K562 (cell line): Measurements from ENCODE around the gene DNAH1. TPM values are rescaled to one million over a fixed set of nuclear protein-coding genes. Genes with fewer than 3 reads are reported as not detected.

Source experiments
- ATAC-seq: fragments of 200-7000 bp; cut with Tn5 transposase; 3 replicates; pipeline ENCODE4 v1.9.1; 2020; ENCODE audit warnings: moderate library complexity
- BruUV-seq: library from RNA; stranded (reverse); fragments of 400-500 nt; replicated peaks from 2 replicates; lab custom pipeline; 2021; lab: Mats Ljungman, UMichigan
- CTCF ChIA-PET: fragments of 300-600 bp; formaldehyde crosslinking; extraction: SDS; loops from one replicate; lab custom pipeline; 2021; ENCODE audit warnings: low intra/inter-chr PET ratio; lab: Yijun Ruan, JAX
- POLR2A ChIA-PET: fragments of 300-600, 350-650 bp; sonication (Branson Sonifier 250); formaldehyde crosslinking; extraction: SDS; loops from one replicate; lab custom pipeline; 2021; ENCODE audit warnings: antibody characterized with exemption, inconsistent platforms; lab: Yijun Ruan, JAX
- DNase-seq, 4 experiments: peaks; one replicate each; pipeline versions ENCODE4 v3.0.0 to v3.0.0-alpha.2; 2011 to 2018; ENCODE audit warnings: low spot score in 3 of 4, mixed read lengths in 3 of 4; ENCODE audit errors: extremely low read depth in 1 of 4
- FAIRE-seq: peaks from 2 replicates; lab custom pipeline; 2011; peaks lifted over from hg19 to GRCh38; lab: Jason Lieb, UNC
- H2AFZ ChIP-seq: 2 replicates; pipeline ENCODE4 v1.6.0; 2011; ENCODE audit warnings: low read depth, low read length, control low read depth, inconsistent platforms
- H3K27ac ChIP-seq: fragments of 200-600 bp; 3 replicates; pipeline ENCODE4 v1.8.0; 2011; ENCODE audit warnings: low read depth, mild to moderate bottlenecking, control low read depth, inconsistent platforms, low read length, moderate library complexity, mixed read lengths; ENCODE audit errors: extremely low read depth
- H3K27me3 ChIP-seq, 2 experiments: fragments of 300-600 bp in 1 of 2; 2 replicates in 1 of 2; 3 replicates in 1 of 2; pipeline versions ENCODE4 v1.6.0 to v1.8.0; 2011; ENCODE audit warnings: inconsistent platforms in 2 of 2, low read length in 2 of 2, mild to moderate bottlenecking in 1 of 2, mixed read lengths in 1 of 2, moderate library complexity in 1 of 2; ENCODE audit not compliant: control insufficient read depth in 2 of 2, insufficient read depth in 2 of 2
- H3K36me3 ChIP-seq: fragments of 300-600 bp; 3 replicates; pipeline ENCODE4 v1.8.0; 2011; ENCODE audit warnings: mild to moderate bottlenecking, low read length, inconsistent platforms; ENCODE audit not compliant: control insufficient read depth, insufficient read depth
- H3K4me1 ChIP-seq, 2 experiments: fragments of 200-600 bp in 1 of 2; replicated peaks in 1 of 2; 2 replicates in 1 of 2; 3 replicates in 1 of 2; pipeline versions ENCODE4 v1.5.1 to v1.8.0; 2011; ENCODE audit warnings: inconsistent platforms in 2 of 2, low read length in 2 of 2, mild to moderate bottlenecking in 1 of 2, mixed read lengths in 1 of 2, moderate library complexity in 1 of 2; ENCODE audit not compliant: control insufficient read depth in 2 of 2, insufficient read depth in 2 of 2
- H3K4me2 ChIP-seq: 2 replicates; pipeline ENCODE4 v1.6.1; 2011; ENCODE audit warnings: low read length, control low read depth, inconsistent platforms, mixed read lengths; ENCODE audit not compliant: insufficient read depth
- H3K4me3 ChIP-seq: fragments of 200-600 bp; sonication (generic), shearing (Covaris generic); 2 replicates; pipeline ENCODE4 v1.5.1; 2016; ENCODE audit warnings: control low read depth, inconsistent platforms
- H3K79me2 ChIP-seq: fragments of 200-600 bp; 3 replicates; pipeline ENCODE4 v1.8.0; 2011; ENCODE audit warnings: low read length, inconsistent platforms; ENCODE audit not compliant: control insufficient read depth, insufficient read depth
- H3K9ac ChIP-seq, 2 experiments: 2 replicates each; pipeline versions ENCODE4 v1.6.0 to v1.6.1; 2011; ENCODE audit warnings: low read depth in 2 of 2, low read length in 2 of 2, control low read depth in 1 of 2, inconsistent platforms in 1 of 2, mild to moderate bottlenecking in 1 of 2, mixed read lengths in 1 of 2; ENCODE audit not compliant: insufficient read depth in 1 of 2
- H3K9me1 ChIP-seq: one replicate; pipeline ENCODE4 v1.6.0; 2011; ENCODE audit warnings: inconsistent platforms, mild to moderate bottlenecking, low read length, moderate library complexity; ENCODE audit not compliant: control insufficient read depth, insufficient read depth
- H3K9me3 ChIP-seq: replicated peaks from 2 replicates; pipeline ENCODE4 v1.5.1; 2011; ENCODE audit warnings: low read depth, low read length, inconsistent platforms; ENCODE audit not compliant: control insufficient read depth, insufficient read depth
- H4K20me1 ChIP-seq: replicated peaks from 2 replicates; pipeline ENCODE4 v1.6.1; 2011; ENCODE audit warnings: low read length, inconsistent platforms, mixed read lengths; ENCODE audit not compliant: control insufficient read depth, insufficient read depth
- FOXA3 ChIP-seq, 2 experiments: fragments of 450-650 bp in 1 of 2; sonication (generic) in 1 of 2; formaldehyde crosslinking; IDR thresholded peaks in 1 of 2; conservative IDR thresholded peaks in 1 of 2; 2 replicates each; pipeline versions ENCODE4 v1.4.0 to v1.8.0; 2020 to 2022; ENCODE audit warnings: mild to moderate bottlenecking in 2 of 2, missing genetic modification reagents in 1 of 2
- KLF13 ChIP-seq: fragments of 450-650 bp; IDR thresholded peaks from 2 replicates; pipeline ENCODE4 v1.6.1; 2016; ENCODE audit warnings: missing genetic modification characterization, low read depth, mild to moderate bottlenecking, missing compliant biosample characterization, moderate library complexity, borderline replicate concordance
- NCOA1 ChIP-seq: fragments of 450-650 bp; IDR thresholded peaks from 2 replicates; pipeline ENCODE4 v1.6.1; 2016; ENCODE audit warnings: low read depth
- POLR3G ChIP-seq: IDR thresholded peaks from 2 replicates; pipeline ENCODE4 v1.6.1; 2011; ENCODE audit not compliant: insufficient read length, insufficient replicate concordance; ENCODE audit errors: extremely low read depth
- U2AF1 ChIP-seq: fragments of 200-400 bp; formaldehyde crosslinking; optimal IDR thresholded peaks from 2 replicates; pipeline ENCODE3; 2017; ENCODE audit warnings: mild to moderate bottlenecking, low read depth, low read length, moderate library complexity
- WGBS: fragments of 100-300 bp; shearing (Covaris generic); methylation state at CpG from one replicate; pipeline ENCODE4 v1.1.6; 2016; ENCODE audit warnings: low coverage, mixed read lengths; ENCODE audit not compliant: insufficient coverage; ENCODE audit errors: missing lambda C conversion rate; 5-methylcytosine and 5-hydroxymethylcytosine counted together
- in situ Hi-C: fragments of 300-500 bp; cut with MboI; formaldehyde crosslinking; loops from 4 replicates; pipeline ENCODE4 v1.15.0; 2018; ENCODE audit warnings: inconsistent platforms, mixed read lengths
- intact Hi-C: fragments of 100-400 bp; cut with micrococcal nuclease; formaldehyde crosslinking; loops from 2 replicates; pipeline ENCODE4 v1.14.2; 2022
- polyA plus RNA-seq, 8 experiments: library from polyadenylated mRNA; depleted of rRNA in 4 of 8; stranded (reverse) in 5 of 8; unstranded in 3 of 8; fragments of >200 nt; fragmentation: Nextera tagmentation in 2 of 8; fragmentation: Illumina TruSeq in 1 of 8; extraction: Ambion mirVana in 2 of 8; extraction: Trizol in 1 of 8; gene quantifications; 2 replicates each; pipeline versions ENCODE4 v1.2.1 to v1.2.3, GENCODE V29; 2011 to 2014; ENCODE audit warnings: inconsistent platforms in 1 of 8, missing spikeins in 1 of 8
- total RNA-seq, 7 experiments: library from RNA; depleted of rRNA in 6 of 7; stranded (reverse); fragments of >200 nt in 6 of 7; fragmentation: Illumina TruSeq in 2 of 7; extraction: Trizol in 2 of 7; gene quantifications; 2 replicates each; pipeline versions ENCODE4 v1.2.1 to v1.2.3, GENCODE V29; 2011 to 2021; ENCODE audit warnings: low replicate concordance in 1 of 7

DNAH1 gene
- total and polyA plus RNA-seq, 9 of the 15 experiments (the other 6 are each of a cell fraction or from before 2014, with no cell fraction given), result 0.04 to 0.84 (median 0.50) TPM

DNA sequence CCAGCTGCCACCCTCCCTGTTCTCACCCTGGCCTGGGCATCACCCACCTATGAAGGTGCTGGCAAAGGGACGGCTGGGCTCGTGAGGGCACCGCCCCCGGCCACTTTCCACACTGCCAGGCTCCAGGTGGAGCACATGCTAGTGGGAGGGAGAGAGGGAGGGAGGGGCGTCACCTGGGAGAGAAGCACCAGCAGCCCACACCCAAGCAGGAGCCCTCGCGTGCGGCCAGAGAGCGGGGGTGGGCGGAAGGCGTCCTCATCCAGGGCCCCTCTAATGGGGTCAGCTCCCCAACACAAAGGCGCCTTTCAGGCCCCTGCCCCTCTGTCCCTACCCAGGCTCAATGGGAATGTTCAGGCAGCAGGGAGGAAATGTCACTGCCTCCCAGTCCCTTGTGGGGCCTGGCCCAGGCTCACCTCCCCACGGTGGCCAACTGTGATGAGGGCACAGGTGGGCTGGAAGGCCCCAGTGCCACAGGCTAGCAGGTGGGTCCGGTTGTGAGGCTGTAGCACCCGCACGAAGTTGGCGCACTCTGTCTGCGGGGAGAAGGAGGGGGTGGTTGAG is 125.7 kb downstream of the DNAH1 start:
- Histone ChIP-seq H3K27ac (no peak overlapping the region), H3K9me3 (no peaks in the 10 kb centered on the region), H3K4me2 (no peak overlapping the region), H4K20me1 (no peaks in the 10 kb centered on the region), H2AFZ (no peak overlapping the region), H3K36me3 (no peaks in the 10 kb centered on the region), H3K79me2 (no peaks in the 10 kb centered on the region), H3K9me1 (no peaks in the 10 kb centered on the region), H3K9ac (no peak overlapping the region), H3K4me1 (peaks cover 0 to 30% of the 10 kb centered on the region in 2 experiments; a peak in 2 of 5 replicates), H3K4me3 (no peak overlapping the region), H3K27me3 (peaks cover 0 to 4% of the 10 kb centered on the region in 2 experiments; a peak in 1 of 5 replicates)
- ChIA-PET CTCF (no interaction called here), POLR2A (no interaction called here)
- ATAC-seq (no peak), FAIRE-seq (no peak), DNase-seq (no peak)
- WGBS, result 50% methylated on average over 6 of the region's 18 CpGs
- intact Hi-C loops, result no loop called here
- no TSS peak for BruUV-seq
- TF ChIP-seq KLF13 (tag), result no peak
- no peak for TF ChIP-seq NCOA1
- no peak for TF ChIP-seq U2AF1
- no peak for TF ChIP-seq POLR3G
- TF ChIP-seq FOXA3 (CRISPR knock-in tag; conservative IDR thresholded peaks at IDR 0.05 in 1 of 2, IDR thresholded peaks at IDR 0.05 in 1 of 2), result no peak
- in situ Hi-C loops, result loop anchor here (10.0 kb wide), 1 partner anchor 147 kb away; no protein-coding TSS in a partner anchor
